ENCODE measurements around the gene PRR23A.

Gene PRR23A

GRCh38 chr3:138972941-138973340, 33.1 kb downstream of the PRR23A start:
- H3K36me3 ChIP-seq (replicated peaks; ENCODE audit: low read depth, low read length) = no peaks in the 10 kb centered on the region
- no peak overlapping the region for H3K4me3 ChIP-seq (ENCODE audit: low read length)
- no peak overlapping the region for H3K4me2 ChIP-seq (ENCODE audit: low read length)
- no peak overlapping the region for H3K9ac ChIP-seq (ENCODE audit: low read length)
- H2AFZ ChIP-seq (ENCODE audit: low read depth, low read length) = no peak overlapping the region
- no peaks in the 10 kb centered on the region for H3K79me2 ChIP-seq (ENCODE audit: low read length)
- no peak for TF ChIP-seq CTCF (IDR thresholded peaks at IDR 0.05; ENCODE audit: low read depth, low read length)
- no peak for TF ChIP-seq EZH2phosphoT487 (IDR thresholded peaks at IDR 0.05; ENCODE audit: low read depth)
- no peaks in the 10 kb centered on the region for H3K4me1 ChIP-seq (ENCODE audit: low read length)
- no peaks in the 10 kb centered on the region for H3K9me3 ChIP-seq (ENCODE audit: insufficient read depth, low read length)
- no peaks in the 10 kb centered on the region for H4K20me1 ChIP-seq (ENCODE audit: insufficient read depth, low read length)
- no peak overlapping the region for H3K27ac ChIP-seq (ENCODE audit: low read length)
- no peaks in the 10 kb centered on the region for H3K27me3 ChIP-seq (ENCODE audit: low read depth, low read length)

- no peaks in the 10 kb centered on the region for H3K36me3 ChIP-seq (replicated peaks; ENCODE audit: low read depth, low read length)
- no peaks in the 10 kb centered on the region for H4K20me1 ChIP-seq (ENCODE audit: insufficient read depth, low read length)
- H3K27ac ChIP-seq (ENCODE audit: low read length) = no peak overlapping the region
- H3K4me1 ChIP-seq (ENCODE audit: low read length) = no peaks in the 10 kb centered on the region
- no peaks in the 10 kb centered on the region for H3K79me2 ChIP-seq (ENCODE audit: low read length)
- H3K27me3 ChIP-seq (ENCODE audit: low read depth, low read length) = no peaks in the 10 kb centered on the region
- no peak overlapping the region for H3K4me2 ChIP-seq (ENCODE audit: low read length)
- H3K9ac ChIP-seq (ENCODE audit: low read length) = no peak overlapping the region
- no peak overlapping the region for H2AFZ ChIP-seq (ENCODE audit: low read depth, low read length)
- H3K9me3 ChIP-seq (ENCODE audit: insufficient read depth, low read length) = no peaks in the 10 kb centered on the region
- TF ChIP-seq CTCF (IDR thresholded peaks at IDR 0.05; ENCODE audit: low read depth, low read length) (no peak), EZH2phosphoT487 (IDR thresholded peaks at IDR 0.05; ENCODE audit: low read depth) (no peak)
- H3K4me3 ChIP-seq (ENCODE audit: low read length) = no peak overlapping the region
Measured at GRCh38 chr3:138971766-138972320, 34.2 kb downstream of the PRR23A start.

GRCh38 chr3:138964923-138965322, 41.1 kb downstream of the PRR23A start:
- no peak overlapping the region for H3K9ac ChIP-seq (ENCODE audit: low read length)
- H3K4me2 ChIP-seq (ENCODE audit: low read length) = no peak overlapping the region
- H2AFZ ChIP-seq (ENCODE audit: low read depth, low read length) = no peak overlapping the region
- H4K20me1 ChIP-seq (ENCODE audit: insufficient read depth, low read length) = no peaks in the 10 kb centered on the region
- H3K27me3 ChIP-seq (ENCODE audit: low read depth, low read length) = no peaks in the 10 kb centered on the region
- no peaks in the 10 kb centered on the region for H3K36me3 ChIP-seq (replicated peaks; ENCODE audit: low read depth, low read length)
- H3K9me3 ChIP-seq (ENCODE audit: insufficient read depth, low read length) = peaks cover 7% of the 10 kb centered on the region; the same call in 1 of the 2 replicates
- no peak overlapping the region for H3K27ac ChIP-seq (ENCODE audit: low read length)
- no peak overlapping the region for H3K4me3 ChIP-seq (ENCODE audit: low read length)
- no peaks in the 10 kb centered on the region for H3K4me1 ChIP-seq (ENCODE audit: low read length)
- TF ChIP-seq CTCF (IDR thresholded peaks at IDR 0.05; ENCODE audit: low read depth, low read length) = no peak
- TF ChIP-seq EZH2phosphoT487 (IDR thresholded peaks at IDR 0.05; ENCODE audit: low read depth) = no peak
- no peaks in the 10 kb centered on the region for H3K79me2 ChIP-seq (ENCODE audit: low read length)

GRCh38 chr3:138964264-138964663, 41.8 kb downstream of the PRR23A start:
- no peaks in the 10 kb centered on the region for H3K79me2 ChIP-seq (ENCODE audit: low read length)
- TF ChIP-seq CTCF (IDR thresholded peaks at IDR 0.05; ENCODE audit: low read depth, low read length) (no peak), EZH2phosphoT487 (IDR thresholded peaks at IDR 0.05; ENCODE audit: low read depth) (no peak)
- no peak overlapping the region for H3K27ac ChIP-seq (ENCODE audit: low read length)
- H4K20me1 ChIP-seq (ENCODE audit: insufficient read depth, low read length) = no peaks in the 10 kb centered on the region
- no peak overlapping the region for H2AFZ ChIP-seq (ENCODE audit: low read depth, low read length)
- H3K4me3 ChIP-seq (ENCODE audit: low read length) = no peak overlapping the region
- H3K4me2 ChIP-seq (ENCODE audit: low read length) = no peak overlapping the region
- no peaks in the 10 kb centered on the region for H3K4me1 ChIP-seq (ENCODE audit: low read length)
- H3K36me3 ChIP-seq (replicated peaks; ENCODE audit: low read depth, low read length) = no peaks in the 10 kb centered on the region
- peaks cover 7% of the 10 kb centered on the region; the same call in 1 of the 2 replicates for H3K9me3 ChIP-seq (ENCODE audit: insufficient read depth, low read length)
- no peaks in the 10 kb centered on the region for H3K27me3 ChIP-seq (ENCODE audit: low read depth, low read length)
- no peak overlapping the region for H3K9ac ChIP-seq (ENCODE audit: low read length)

Measured in OCI-LY3 (cell line).